K562 (cell line): ENCODE results near the gene C9. TPM values are rescaled to one million over a fixed set of nuclear protein-coding genes. Genes with fewer than 3 reads are reported as not detected.

Experiments used
- ATAC-seq: fragments of 200-7000 bp; cut with Tn5 transposase; 3 replicates; pipeline ENCODE4 v1.9.1; 2020; ENCODE audit warnings: moderate library complexity
- BruUV-seq: library from RNA; stranded (reverse); fragments of 400-500 nt; replicated peaks from 2 replicates; lab custom pipeline; 2021; lab: Mats Ljungman, UMichigan
- CTCF ChIA-PET: fragments of 300-600 bp; formaldehyde crosslinking; extraction: SDS; loops from one replicate; lab custom pipeline; 2021; ENCODE audit warnings: low intra/inter-chr PET ratio; lab: Yijun Ruan, JAX
- POLR2A ChIA-PET: fragments of 300-600, 350-650 bp; sonication (Branson Sonifier 250); formaldehyde crosslinking; extraction: SDS; loops from one replicate; lab custom pipeline; 2021; ENCODE audit warnings: antibody characterized with exemption, inconsistent platforms; lab: Yijun Ruan, JAX
- DNase-seq, 4 experiments: peaks; one replicate each; pipeline versions ENCODE4 v3.0.0 to v3.0.0-alpha.2; 2011 to 2018; ENCODE audit warnings: low spot score in 3 of 4, mixed read lengths in 3 of 4; ENCODE audit errors: extremely low read depth in 1 of 4
- FAIRE-seq: peaks from 2 replicates; lab custom pipeline; 2011; peaks lifted over from hg19 to GRCh38; lab: Jason Lieb, UNC
- H2AFZ ChIP-seq: 2 replicates; pipeline ENCODE4 v1.6.0; 2011; ENCODE audit warnings: low read depth, low read length, control low read depth, inconsistent platforms
- H3K27ac ChIP-seq: fragments of 200-600 bp; 3 replicates; pipeline ENCODE4 v1.8.0; 2011; ENCODE audit warnings: low read depth, mild to moderate bottlenecking, control low read depth, inconsistent platforms, low read length, moderate library complexity, mixed read lengths; ENCODE audit errors: extremely low read depth
- H3K27me3 ChIP-seq, 2 experiments: fragments of 300-600 bp in 1 of 2; 2 replicates in 1 of 2; 3 replicates in 1 of 2; pipeline versions ENCODE4 v1.6.0 to v1.8.0; 2011; ENCODE audit warnings: inconsistent platforms in 2 of 2, low read length in 2 of 2, mild to moderate bottlenecking in 1 of 2, mixed read lengths in 1 of 2, moderate library complexity in 1 of 2; ENCODE audit not compliant: control insufficient read depth in 2 of 2, insufficient read depth in 2 of 2
- H3K36me3 ChIP-seq: fragments of 300-600 bp; 3 replicates; pipeline ENCODE4 v1.8.0; 2011; ENCODE audit warnings: mild to moderate bottlenecking, low read length, inconsistent platforms; ENCODE audit not compliant: control insufficient read depth, insufficient read depth
- H3K4me1 ChIP-seq, 2 experiments: fragments of 200-600 bp in 1 of 2; replicated peaks in 1 of 2; 2 replicates in 1 of 2; 3 replicates in 1 of 2; pipeline versions ENCODE4 v1.5.1 to v1.8.0; 2011; ENCODE audit warnings: inconsistent platforms in 2 of 2, low read length in 2 of 2, mild to moderate bottlenecking in 1 of 2, mixed read lengths in 1 of 2, moderate library complexity in 1 of 2; ENCODE audit not compliant: control insufficient read depth in 2 of 2, insufficient read depth in 2 of 2
- H3K4me2 ChIP-seq: 2 replicates; pipeline ENCODE4 v1.6.1; 2011; ENCODE audit warnings: low read length, control low read depth, inconsistent platforms, mixed read lengths; ENCODE audit not compliant: insufficient read depth
- H3K4me3 ChIP-seq: fragments of 200-600 bp; sonication (generic), shearing (Covaris generic); 2 replicates; pipeline ENCODE4 v1.5.1; 2016; ENCODE audit warnings: control low read depth, inconsistent platforms
- H3K79me2 ChIP-seq: fragments of 200-600 bp; 3 replicates; pipeline ENCODE4 v1.8.0; 2011; ENCODE audit warnings: low read length, inconsistent platforms; ENCODE audit not compliant: control insufficient read depth, insufficient read depth
- H3K9ac ChIP-seq, 2 experiments: 2 replicates each; pipeline versions ENCODE4 v1.6.0 to v1.6.1; 2011; ENCODE audit warnings: low read depth in 2 of 2, low read length in 2 of 2, control low read depth in 1 of 2, inconsistent platforms in 1 of 2, mild to moderate bottlenecking in 1 of 2, mixed read lengths in 1 of 2; ENCODE audit not compliant: insufficient read depth in 1 of 2
- H3K9me1 ChIP-seq: one replicate; pipeline ENCODE4 v1.6.0; 2011; ENCODE audit warnings: inconsistent platforms, mild to moderate bottlenecking, low read length, moderate library complexity; ENCODE audit not compliant: control insufficient read depth, insufficient read depth
- H3K9me3 ChIP-seq: replicated peaks from 2 replicates; pipeline ENCODE4 v1.5.1; 2011; ENCODE audit warnings: low read depth, low read length, inconsistent platforms; ENCODE audit not compliant: control insufficient read depth, insufficient read depth
- H4K20me1 ChIP-seq: replicated peaks from 2 replicates; pipeline ENCODE4 v1.6.1; 2011; ENCODE audit warnings: low read length, inconsistent platforms, mixed read lengths; ENCODE audit not compliant: control insufficient read depth, insufficient read depth
- NR0B1 ChIP-seq: fragments of 450-650 bp; IDR thresholded peaks from one replicate; pipeline ENCODE4 v1.6.1; 2018; ENCODE audit warnings: mild to moderate bottlenecking, moderate library complexity; ENCODE audit not compliant: partially characterized antibody
- PHB ChIP-seq: fragments of 250-450 bp; sonication (Bioruptor Pico); IDR thresholded peaks from 2 replicates; pipeline ENCODE4 v1.5.0; 2021
- POLR2B ChIP-seq: fragments of 450-650 bp; IDR thresholded peaks from 2 replicates; pipeline ENCODE4 v1.6.1; 2018; ENCODE audit warnings: low read depth; ENCODE audit not compliant: partially characterized antibody
- SMARCA5 ChIP-seq: fragments of 450-650 bp; IDR thresholded peaks from 2 replicates; pipeline ENCODE4 v1.6.1; 2016
- SMARCE1 ChIP-seq: fragments of 450-650 bp; IDR thresholded peaks from 2 replicates; pipeline ENCODE4 v1.7.1; 2016; ENCODE audit warnings: mild to moderate bottlenecking
- TRIM24 ChIP-seq, 2 experiments: fragments of 450-650 bp; IDR thresholded peaks; 2 replicates each; pipeline ENCODE4 v1.6.1; 2016
- ZNF277 ChIP-seq: fragments of 250-450 bp; sonication (Bioruptor Pico); IDR thresholded peaks from 2 replicates; pipeline ENCODE4 v1.8.0; 2022; ENCODE audit warnings: inconsistent platforms, mild to moderate bottlenecking, moderate library complexity, borderline replicate concordance
- ZNF668 ChIP-seq: fragments of 250-450 bp; sonication (Bioruptor Pico); IDR thresholded peaks from 2 replicates; pipeline ENCODE4 v1.8.0; 2022; ENCODE audit warnings: mild to moderate bottlenecking, inconsistent platforms
- WGBS: fragments of 100-300 bp; shearing (Covaris generic); methylation state at CpG from one replicate; pipeline ENCODE4 v1.1.6; 2016; ENCODE audit warnings: low coverage, mixed read lengths; ENCODE audit not compliant: insufficient coverage; ENCODE audit errors: missing lambda C conversion rate; 5-methylcytosine and 5-hydroxymethylcytosine counted together
- in situ Hi-C: fragments of 300-500 bp; cut with MboI; formaldehyde crosslinking; loops from 4 replicates; pipeline ENCODE4 v1.15.0; 2018; ENCODE audit warnings: inconsistent platforms, mixed read lengths
- intact Hi-C: fragments of 100-400 bp; cut with micrococcal nuclease; formaldehyde crosslinking; loops from 2 replicates; pipeline ENCODE4 v1.14.2; 2022
- polyA plus RNA-seq, 8 experiments: library from polyadenylated mRNA; depleted of rRNA in 4 of 8; stranded (reverse) in 5 of 8; unstranded in 3 of 8; fragments of >200 nt; fragmentation: Nextera tagmentation in 2 of 8; fragmentation: Illumina TruSeq in 1 of 8; extraction: Ambion mirVana in 2 of 8; extraction: Trizol in 1 of 8; gene quantifications; 2 replicates each; pipeline versions ENCODE4 v1.2.1 to v1.2.3, GENCODE V29; 2011 to 2014; ENCODE audit warnings: inconsistent platforms in 1 of 8, missing spikeins in 1 of 8
- total RNA-seq, 7 experiments: library from RNA; depleted of rRNA in 6 of 7; stranded (reverse); fragments of >200 nt in 6 of 7; fragmentation: Illumina TruSeq in 2 of 7; extraction: Trizol in 2 of 7; gene quantifications; 2 replicates each; pipeline versions ENCODE4 v1.2.1 to v1.2.3, GENCODE V29; 2011 to 2021; ENCODE audit warnings: low replicate concordance in 1 of 7

The C9 gene
- total and polyA plus RNA-seq, 9 of the 15 experiments (the other 6 are each of a cell fraction or from before 2014, with no cell fraction given): 0.08 to 0.38 TPM; not detected in 7

GRCh38 chr5:39256477-39257235, 107.6 kb downstream of the C9 start:
- Histone ChIP-seq H3K9ac (no peak overlapping the region), H3K27me3 (no peaks in the 10 kb centered on the region), H3K79me2 (no peaks in the 10 kb centered on the region), H3K4me3 (no peak overlapping the region), H4K20me1 (no peaks in the 10 kb centered on the region), H3K9me3 (no peaks in the 10 kb centered on the region)
- intact Hi-C loops: no loop called here
- POLR2A ChIA-PET: interaction anchor here (1.2 to 1.9 kb wide), 3 partner anchors 9 to 33 kb away, joined by 4 to 6 read pairs (median 6); no protein-coding TSS in a partner anchor
- TF ChIP-seq SMARCE1: no peak
- no peak for TF ChIP-seq TRIM24 (IDR thresholded peaks at IDR 0.05)
- TF ChIP-seq PHB (CRISPR knock-in tag): no peak
- no peak for TF ChIP-seq NR0B1
- TF ChIP-seq ZNF277 (CRISPR knock-in tag): no peak
- TF ChIP-seq ZNF668 (CRISPR knock-in tag): no peak
- TF ChIP-seq SMARCA5: no peak
- TF ChIP-seq POLR2B: no peak
- TF ChIP-seq, all 486 proteins: peak for 0
- no peak for ATAC-seq
- Histone ChIP-seq H3K27ac (no peak overlapping the region), H3K4me2 (no peak overlapping the region), H3K9me1 (no peaks in the 10 kb centered on the region), H2AFZ (no peak overlapping the region), H3K4me1 (no peaks in the 10 kb centered on the region), H3K36me3 (no peaks in the 10 kb centered on the region)
- DNase-seq: no peak
- in situ Hi-C loops: no loop called here
- WGBS: 7% methylated on average over 4 of the region's 4 CpGs
- CTCF ChIA-PET: no interaction called here
- FAIRE-seq: no peak
- no TSS peak for BruUV-seq
